HepG2 (cell line): ENCODE results near the gene BLID. TPM values are rescaled to one million over a fixed set of nuclear protein-coding genes. Genes with fewer than 3 reads are reported as not detected.

Source experiments
- ATAC-seq: fragments of 200-7000 bp; cut with Tn5 transposase; 3 replicates; pipeline ENCODE4 v1.9.1; 2020; ENCODE audit warnings: mild to moderate bottlenecking, moderate library complexity
- BruUV-seq: library from RNA; stranded (reverse); fragments of 400-500 nt; replicated peaks from 2 replicates; lab custom pipeline; 2021; lab: Mats Ljungman, UMichigan
- CTCF ChIA-PET: fragments of 300-600 bp; formaldehyde crosslinking; extraction: SDS; loops from one replicate; lab custom pipeline; 2021; ENCODE audit warnings: low total read pairs, inconsistent platforms, low intra/inter-chr PET ratio; lab: Yijun Ruan, JAX
- POLR2A ChIA-PET: fragments of 350-600 bp; sonication (Branson Sonifier 250); formaldehyde crosslinking; loops from one replicate; lab custom pipeline; 2020; ENCODE audit warnings: antibody characterized with exemption, inconsistent platforms; lab: Yijun Ruan, JAX
- DNase-seq: peaks from one replicate; pipeline ENCODE4 v3.0.0-alpha.2; 2015; ENCODE audit warnings: low spot score
- FAIRE-seq: peaks from 3 replicates; lab custom pipeline; 2011; peaks lifted over from hg19 to GRCh38; lab: Jason Lieb, UNC
- H2AFZ ChIP-seq: one replicate; pipeline ENCODE4 v1.6.1; 2011; ENCODE audit warnings: low read length, inconsistent platforms
- H3K27ac ChIP-seq: fragments of 300-600 bp; 3 replicates; pipeline ENCODE4 v1.8.0; 2011; ENCODE audit warnings: mixed run types, mild to moderate bottlenecking, mixed read lengths, low read length, inconsistent platforms; ENCODE audit not compliant: insufficient read depth; ENCODE audit errors: extremely low read length
- H3K27me3 ChIP-seq, 2 experiments: fragments of 200-600 bp in 1 of 2; 2 replicates in 1 of 2; 3 replicates in 1 of 2; pipeline versions ENCODE4 v1.6.0 to v1.8.0; 2011; ENCODE audit warnings: low read length in 2 of 2, mild to moderate bottlenecking in 2 of 2, moderate library complexity in 2 of 2, inconsistent platforms in 1 of 2; ENCODE audit not compliant: insufficient read depth in 2 of 2, control insufficient read depth in 1 of 2
- H3K36me3 ChIP-seq, 2 experiments: fragments of 200-600 bp in 1 of 2; replicated peaks in 1 of 2; 2 replicates in 1 of 2; 3 replicates in 1 of 2; pipeline versions ENCODE4 v1.5.1 to v1.8.0; 2011; ENCODE audit warnings: low read length in 2 of 2, inconsistent platforms in 1 of 2; ENCODE audit not compliant: insufficient read depth in 2 of 2, control insufficient read depth in 1 of 2
- H3K4me1 ChIP-seq: 2 replicates; pipeline ENCODE4 v1.5.1; 2012; ENCODE audit warnings: low read length, inconsistent platforms; ENCODE audit not compliant: insufficient read depth
- H3K4me2 ChIP-seq: 2 replicates; pipeline ENCODE4 v1.6.0; 2011; ENCODE audit warnings: low read depth, low read length, inconsistent platforms
- H3K4me3 ChIP-seq, 3 experiments: fragments of 200-600 bp in 1 of 3; sonication (generic), shearing (Covaris generic) in 1 of 3; replicated peaks in 1 of 3; 2 replicates each; pipeline ENCODE4 v1.5.1; 2011 to 2016; ENCODE audit warnings: low read length in 3 of 3, inconsistent platforms in 2 of 3, low read depth in 2 of 3, mild to moderate bottlenecking in 2 of 3, control low read depth in 1 of 3, mixed read lengths in 1 of 3; ENCODE audit not compliant: insufficient read depth in 1 of 3
- H3K79me2 ChIP-seq: one replicate; pipeline ENCODE4 v1.6.1; 2011; ENCODE audit warnings: low read length, inconsistent platforms; ENCODE audit not compliant: insufficient read depth
- H3K9ac ChIP-seq: 2 replicates; pipeline ENCODE4 v1.6.0; 2011; ENCODE audit warnings: mild to moderate bottlenecking, low read depth, low read length, inconsistent platforms; ENCODE audit not compliant: insufficient read depth
- H3K9me3 ChIP-seq: 2 replicates; pipeline ENCODE4 v1.5.1; 2012; ENCODE audit warnings: mild to moderate bottlenecking, low read length
- H4K20me1 ChIP-seq: 2 replicates; pipeline ENCODE4 v1.6.0; 2011; ENCODE audit warnings: inconsistent platforms, mild to moderate bottlenecking, low read length, moderate library complexity; ENCODE audit not compliant: insufficient read depth
- ATF1 ChIP-seq: IDR thresholded peaks from 2 replicates; pipeline ENCODE4 v1.6.1; 2016; ENCODE audit warnings: mild to moderate bottlenecking, control low read depth
- GABPB1 ChIP-seq: IDR thresholded peaks from 2 replicates; pipeline ENCODE4 v1.6.1; 2016; ENCODE audit warnings: mild to moderate bottlenecking, missing genetic modification reagents, moderate library complexity, missing compliant biosample characterization
- HINFP ChIP-seq: sonication (generic); formaldehyde crosslinking; IDR thresholded peaks from 2 replicates; pipeline ENCODE4 v1.4.0; 2020; ENCODE audit warnings: low read depth, mild to moderate bottlenecking, missing genetic modification reagents
- IRX3 ChIP-seq: sonication (generic); formaldehyde crosslinking; IDR thresholded peaks from 2 replicates; pipeline ENCODE4 v1.8.1; 2023; ENCODE audit warnings: mild to moderate bottlenecking, low read depth, missing genetic modification reagents, borderline replicate concordance
- PLSCR1 ChIP-seq: sonication (generic); formaldehyde crosslinking; IDR thresholded peaks from 2 replicates; pipeline ENCODE4 v1.5.0; 2020; ENCODE audit warnings: missing genetic modification reagents, mild to moderate bottlenecking, borderline replicate concordance
- SNAPC4 ChIP-seq: sonication (generic); formaldehyde crosslinking; IDR thresholded peaks from 2 replicates; pipeline ENCODE4 v1.4.0; 2020; ENCODE audit warnings: mild to moderate bottlenecking, missing genetic modification reagents
- ZBTB46 ChIP-seq: sonication (generic); formaldehyde crosslinking; IDR thresholded peaks from 2 replicates; pipeline ENCODE4 v1.4.0; 2020; ENCODE audit warnings: mild to moderate bottlenecking, missing genetic modification reagents, borderline replicate concordance
- ZFY ChIP-seq: sonication (generic); formaldehyde crosslinking; IDR thresholded peaks from 2 replicates; pipeline ENCODE4 v1.4.0; 2020; ENCODE audit warnings: missing genetic modification reagents
- ZNF44 ChIP-seq: sonication (generic); formaldehyde crosslinking; IDR thresholded peaks from 2 replicates; pipeline ENCODE4 v1.5.1; 2020; ENCODE audit warnings: mild to moderate bottlenecking, missing genetic modification reagents
- ZNF703 ChIP-seq: sonication (generic); formaldehyde crosslinking; IDR thresholded peaks from 2 replicates; pipeline ENCODE4 v1.5.1; 2020; ENCODE audit warnings: missing genetic modification reagents, mild to moderate bottlenecking, moderate library complexity, borderline replicate concordance
- ZNF746 ChIP-seq: sonication (generic); formaldehyde crosslinking; IDR thresholded peaks from 2 replicates; pipeline ENCODE4 v1.8.0; 2022; ENCODE audit warnings: mild to moderate bottlenecking, missing genetic modification reagents
- ZNF747 ChIP-seq: sonication (generic); formaldehyde crosslinking; IDR thresholded peaks from 2 replicates; pipeline ENCODE4 v1.8.1; 2023; ENCODE audit warnings: missing genetic modification reagents, mild to moderate bottlenecking, borderline replicate concordance
- ZSCAN20 ChIP-seq: sonication (generic); formaldehyde crosslinking; IDR thresholded peaks from 2 replicates; pipeline ENCODE4 v1.4.0; 2020; ENCODE audit warnings: missing genetic modification reagents, mild to moderate bottlenecking, borderline replicate concordance
- WGBS: methylation state at CpG from one replicate; pipeline ENCODE4 v1.1.6; 2017; ENCODE audit warnings: low lambda C conversion rate; 5-methylcytosine and 5-hydroxymethylcytosine counted together
- in situ Hi-C: cut with HindIII; loops from 2 replicates; pipeline ENCODE4 v1.10.0; 2017; ENCODE audit warnings: low pct_unique_long_range_greater_than_20kb; ENCODE audit not compliant: extremely low pct_ligation_motif_present
- intact Hi-C: fragments of 100-400 bp; cut with micrococcal nuclease; formaldehyde crosslinking; loops from one replicate; pipeline ENCODE4 v1.10.0; 2022; ENCODE audit not compliant: unreplicated experiment
- polyA plus RNA-seq, 8 experiments: library from polyadenylated mRNA; depleted of rRNA in 3 of 8; stranded (reverse) in 7 of 8; unstranded in 1 of 8; fragments of >200 nt; fragmentation: Illumina TruSeq in 4 of 8; extraction: Trizol in 4 of 8; gene quantifications; 2 replicates each; pipeline versions ENCODE4 v1.2.1 to v1.2.3, GENCODE V29; 2011 to 2016; ENCODE audit warnings: low read depth in 4 of 8, missing spikeins in 1 of 8, mixed read lengths in 1 of 8; ENCODE audit not compliant: insufficient read depth in 1 of 8
- total RNA-seq, 5 experiments: library from RNA; depleted of rRNA; stranded (reverse); fragments of >200 nt; fragmentation: Illumina TruSeq; extraction: Trizol; gene quantifications; 2 replicates each; pipeline ENCODE4 v1.2.3, GENCODE V29; 2016; ENCODE audit warnings: low read depth in 1 of 5

BLID gene
- total and polyA plus RNA-seq, 2 of the 13 experiments (the other 11 are each of a cell fraction or from before 2014, with no cell fraction given) = not detected

GRCh38 chr11:122149202-122149601 is 33.2 kb upstream of the BLID start (continued):
- no peak for TF ChIP-seq ZBTB46 (CRISPR knock-in tag)
- no peak for TF ChIP-seq IRX3
- no peak for TF ChIP-seq GABPB1 (CRISPR knock-in tag)
- TF ChIP-seq, all 625 proteins: peak for 0

GRCh38 chr11:122146475-122146874 is 30.5 kb upstream of the BLID start:
- no peak for FAIRE-seq
- H4K20me1 ChIP-seq = no peaks in the 10 kb centered on the region
- H3K4me3 ChIP-seq = no peak overlapping the region
- WGBS = 65% methylated on average over 2 of the region's 2 CpGs
- intact Hi-C loops = no loop called here
- H3K79me2 ChIP-seq = no peaks in the 10 kb centered on the region
- H3K36me3 ChIP-seq = no peaks in the 10 kb centered on the region
- H3K27ac ChIP-seq = no peak overlapping the region
- CTCF ChIA-PET = no interaction called here
- no peaks in the 10 kb centered on the region; a peak in 1 of 5 replicates for H3K27me3 ChIP-seq
- H3K4me1 ChIP-seq = 0 out of 2 replicates have a peak, but pooled peaks cover 7% of the 10 kb centered on the region
- DNase-seq = no peak
- H3K9me3 ChIP-seq = no peaks in the 10 kb centered on the region
- BruUV-seq = no TSS peak
- H3K4me2 ChIP-seq = no peak overlapping the region
- H2AFZ ChIP-seq = no peak overlapping the region
- H3K9ac ChIP-seq = no peak overlapping the region
- in situ Hi-C loops = no loop called here
- ATAC-seq = no peak
- POLR2A ChIA-PET = no interaction called here
- TF ChIP-seq ZSCAN20 (CRISPR knock-in tag) (no peak), ZNF703 (CRISPR knock-in tag) (no peak), ZNF746 (CRISPR knock-in tag) (no peak), HINFP (CRISPR knock-in tag) (no peak), SNAPC4 (CRISPR knock-in tag) (no peak), ATF1 (CRISPR knock-in tag) (no peak), ZNF747 (CRISPR knock-in tag) (no peak), PLSCR1 (CRISPR knock-in tag) (no peak), ZNF44 (no peak), ZFY (CRISPR knock-in tag) (no peak)
